GM12891 (cell line): ENCODE measurements around the gene COL2A1.

Experiments
- PAX5 ChIP-seq: IDR thresholded peaks from 2 replicates; pipeline ENCODE4 v1.6.1; 2011; ENCODE audit warnings: low read length, moderate library complexity, mild to moderate bottlenecking; ENCODE audit not compliant: insufficient read depth, severe bottlenecking
- POLR2A ChIP-seq: IDR thresholded peaks from 2 replicates; pipeline ENCODE4 v1.6.1; 2011; ENCODE audit warnings: low read depth, low read length, control low read depth
- POLR2AphosphoS5 ChIP-seq: IDR thresholded peaks from 2 replicates; pipeline ENCODE4 v1.6.1; 2011; ENCODE audit warnings: low read depth, low read length, control low read depth

DNA sequence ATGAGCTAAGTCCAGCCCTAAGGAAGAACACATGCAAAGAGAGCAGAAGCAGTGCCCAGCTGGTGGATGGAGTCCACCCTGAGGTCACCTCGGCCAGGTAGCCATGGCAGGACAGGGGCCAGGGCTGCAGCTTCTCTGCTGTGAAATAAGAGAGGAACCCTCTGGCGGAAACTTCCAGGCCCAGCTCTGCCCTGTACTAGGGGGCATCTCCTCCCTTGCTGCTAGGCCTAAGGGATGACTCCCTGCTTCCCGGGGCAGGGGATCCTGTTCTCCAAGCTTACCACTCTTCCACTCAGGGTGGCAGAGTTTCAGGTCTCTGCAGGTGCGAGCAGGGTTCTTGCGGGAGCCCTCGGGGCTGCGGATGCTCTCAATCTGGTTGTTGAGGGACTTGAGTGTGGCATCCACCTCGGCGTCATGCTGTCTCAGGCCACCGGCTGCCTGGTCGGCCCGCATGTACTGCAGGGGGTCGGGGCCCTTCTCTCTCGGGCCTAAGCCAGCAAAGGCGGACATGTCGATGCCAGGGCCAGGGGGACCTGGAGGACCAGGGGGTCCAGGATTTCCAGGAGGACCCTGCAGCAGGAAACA, 29.1 kb downstream of the COL2A1 start:
- TF ChIP-seq POLR2AphosphoS5 (no peak), POLR2A (no peak), PAX5 (no peak)
